Neural progenitor cell (in vitro differentiated cells): ENCODE results near the gene CCDC181.

Experiments used
- EZH2phosphoT487 ChIP-seq: fragments of 200-600 bp; sonication (generic); IDR thresholded peaks from 2 replicates; pipeline ENCODE4 v1.6.1; 2017; ENCODE audit warnings: antibody characterized with exemption
- TF ChIP-seq, protein P1 (sequence below): fragments of 200-600 bp; sonication (generic); IDR thresholded peaks from 2 replicates; pipeline ENCODE4 v1.5.1; 2017; ENCODE audit warnings: antibody characterized with exemption, mild to moderate bottlenecking

DNA sequence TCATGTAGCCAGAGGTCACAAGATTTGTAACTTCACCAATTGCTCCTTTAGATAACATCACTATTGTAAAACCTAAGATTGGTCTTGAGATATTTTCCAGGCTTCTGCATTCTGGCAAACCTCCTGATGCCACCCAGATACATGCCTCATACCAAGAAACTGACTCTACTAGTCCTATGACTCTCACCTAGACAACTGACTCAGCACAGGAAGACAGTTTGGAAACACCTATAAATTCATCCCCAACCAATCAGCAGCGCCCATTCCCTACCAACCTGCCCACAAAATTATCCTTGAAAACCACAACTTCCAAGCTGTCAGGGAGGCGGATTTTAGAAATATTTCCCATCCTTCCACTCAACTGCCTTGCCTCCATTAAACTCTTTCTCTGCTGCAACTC is 62.3 kb downstream of the CCDC181 start:
- TF ChIP-seq, protein P1, sequence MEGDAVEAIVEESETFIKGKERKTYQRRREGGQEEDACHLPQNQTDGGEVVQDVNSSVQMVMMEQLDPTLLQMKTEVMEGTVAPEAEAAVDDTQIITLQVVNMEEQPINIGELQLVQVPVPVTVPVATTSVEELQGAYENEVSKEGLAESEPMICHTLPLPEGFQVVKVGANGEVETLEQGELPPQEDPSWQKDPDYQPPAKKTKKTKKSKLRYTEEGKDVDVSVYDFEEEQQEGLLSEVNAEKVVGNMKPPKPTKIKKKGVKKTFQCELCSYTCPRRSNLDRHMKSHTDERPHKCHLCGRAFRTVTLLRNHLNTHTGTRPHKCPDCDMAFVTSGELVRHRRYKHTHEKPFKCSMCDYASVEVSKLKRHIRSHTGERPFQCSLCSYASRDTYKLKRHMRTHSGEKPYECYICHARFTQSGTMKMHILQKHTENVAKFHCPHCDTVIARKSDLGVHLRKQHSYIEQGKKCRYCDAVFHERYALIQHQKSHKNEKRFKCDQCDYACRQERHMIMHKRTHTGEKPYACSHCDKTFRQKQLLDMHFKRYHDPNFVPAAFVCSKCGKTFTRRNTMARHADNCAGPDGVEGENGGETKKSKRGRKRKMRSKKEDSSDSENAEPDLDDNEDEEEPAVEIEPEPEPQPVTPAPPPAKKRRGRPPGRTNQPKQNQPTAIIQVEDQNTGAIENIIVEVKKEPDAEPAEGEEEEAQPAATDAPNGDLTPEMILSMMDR = no peak
- no peak for TF ChIP-seq EZH2phosphoT487
